Measurements from ENCODE around the gene PRR14.
A peak's percentile ranks its signal among the peaks of the same experiment; 100 is the strongest.
"Not testable (repeated sequence)": the region's sequence is repeated elsewhere in the genome, so short reads cannot be mapped to it uniquely, and the experiment has no call there.

Gene PRR14

GRCh38 chr16:30650369-30651123 is at the start of gene PRR14:
TSS of gene PRR14 (plus strand) at chr16:30650960. CDS start at chr16:30651646, 686 bp downstream.
- peak; percentile 98 for DNase-seq

DNA sequence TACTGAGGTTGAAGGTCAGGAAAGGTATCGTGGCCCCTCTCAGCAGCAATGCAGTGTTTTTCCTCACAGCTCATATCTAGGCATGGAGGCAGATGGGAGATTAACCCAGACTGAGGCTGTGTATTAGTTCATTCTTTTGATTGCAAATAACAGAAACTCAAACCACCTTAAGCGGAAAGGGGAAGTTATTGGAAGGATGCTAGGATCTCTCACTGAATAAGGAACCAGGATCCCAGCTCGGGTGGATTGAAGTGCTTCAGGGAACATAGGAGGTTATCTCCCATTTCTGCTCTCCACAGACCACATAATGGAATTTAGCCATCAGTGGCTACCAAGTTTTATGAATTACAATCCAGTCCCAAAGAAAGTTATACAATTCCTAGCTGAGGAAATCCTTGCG is 48.8 kb upstream of the PRR14 start:
- DNase-seq, result no peak

DNA sequence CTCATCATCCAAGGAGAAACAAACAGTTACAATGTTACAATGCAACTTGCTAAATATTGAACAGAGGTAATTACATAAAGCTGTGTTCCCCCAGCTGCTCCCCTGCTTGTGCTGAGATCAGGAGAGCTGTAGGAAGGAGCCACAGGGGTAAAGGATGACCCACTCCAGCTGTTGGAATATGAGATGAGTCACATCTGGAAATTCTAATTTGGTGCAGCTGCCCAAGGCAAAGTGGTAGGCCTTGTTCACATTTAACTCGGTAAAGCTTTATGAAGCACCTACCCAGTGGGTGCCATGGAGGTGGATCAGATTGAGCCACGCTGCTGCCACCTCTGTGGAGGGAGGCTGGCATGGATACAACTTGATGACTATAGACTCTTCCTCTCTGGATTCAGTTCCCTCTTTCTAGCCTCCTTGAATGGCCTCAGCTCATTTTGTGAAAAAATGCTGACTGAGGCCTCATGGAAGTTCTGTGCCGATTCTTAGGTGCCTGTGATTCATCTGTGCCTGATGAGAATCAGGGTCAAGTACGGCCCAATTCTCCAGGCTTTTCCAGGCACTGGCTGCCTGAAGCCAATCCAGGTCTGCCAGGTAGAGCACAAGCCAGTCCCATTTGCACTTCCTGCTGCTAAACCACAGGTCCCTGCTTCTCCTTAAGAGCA is 48.0 kb upstream of the PRR14 start:
- no peak for DNase-seq

DNA sequence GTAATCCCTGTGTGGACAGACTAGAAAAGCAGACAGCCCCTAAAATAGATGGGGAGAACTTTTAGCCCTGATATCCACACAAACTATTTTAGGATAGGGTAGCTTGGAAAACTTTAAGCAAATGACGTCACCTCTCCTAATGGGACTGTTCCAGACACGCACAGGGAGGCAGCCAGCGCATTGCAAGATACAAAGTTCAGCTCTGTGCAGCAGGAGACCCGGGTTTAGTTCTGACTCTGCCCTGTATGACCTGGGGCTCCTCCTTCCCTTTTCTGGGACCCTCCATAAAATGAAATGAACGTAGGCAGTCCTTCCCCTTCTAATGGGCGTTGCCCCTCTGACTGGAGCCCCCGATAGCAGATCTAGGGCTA is 46.8 kb upstream of the PRR14 start:
- DNase-seq, result no peak

DNA sequence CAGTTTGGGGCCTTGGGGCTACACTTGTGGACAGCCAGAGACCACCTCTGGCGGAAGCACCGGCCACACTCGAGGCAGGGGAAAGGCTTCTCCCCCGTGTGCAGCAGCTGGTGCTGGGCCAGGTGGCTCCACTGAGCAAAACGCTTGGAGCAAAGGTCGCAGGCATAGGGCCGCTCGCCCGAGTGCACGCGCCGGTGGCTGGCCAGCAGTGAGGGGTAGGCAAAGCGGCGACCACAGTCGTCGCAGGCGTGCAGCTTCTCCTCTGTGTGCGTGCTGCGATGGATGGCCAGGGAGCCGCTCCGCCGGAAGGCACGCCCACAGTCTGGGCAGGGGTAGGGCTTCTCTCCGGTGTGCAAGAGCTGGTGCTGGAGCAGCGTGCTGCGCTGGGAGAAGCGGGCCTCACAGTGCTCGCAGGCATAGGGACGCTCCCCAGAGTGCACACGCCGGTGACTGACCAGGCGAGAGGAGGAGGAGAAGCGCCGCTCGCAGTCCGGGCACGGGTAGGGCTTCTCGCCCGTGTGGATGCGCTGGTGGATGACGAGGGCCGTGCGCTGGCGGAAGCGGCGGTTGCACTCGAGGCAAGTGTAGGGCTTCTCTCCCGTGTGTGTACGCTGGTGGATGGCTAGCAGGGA is 46.3 kb upstream of the PRR14 start:
- no peak for DNase-seq

- DNase-seq, result no peak
Observed at GRCh38 chr16:30605158-30605557, 45.6 kb upstream of the PRR14 start.

DNA sequence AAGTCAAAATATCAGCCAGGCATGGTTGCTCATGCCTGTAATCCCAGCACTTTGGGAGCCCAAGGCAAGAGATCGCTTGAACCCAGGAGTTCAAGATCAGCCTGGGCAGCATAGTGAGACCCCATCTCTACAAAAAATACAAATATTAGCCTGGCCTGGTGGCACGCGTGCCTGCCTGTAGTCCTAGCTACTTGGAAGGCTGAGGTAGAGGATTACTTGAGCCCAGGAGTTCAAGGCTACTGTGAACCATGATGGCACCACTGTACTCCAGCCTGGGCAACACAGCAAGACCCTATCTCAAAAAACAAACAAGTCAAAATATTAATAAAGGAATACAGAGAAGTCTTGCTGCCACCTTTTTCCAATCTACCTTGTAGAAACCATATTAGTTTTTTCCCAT is 44.8 kb upstream of the PRR14 start:
- no peak for DNase-seq

DNA sequence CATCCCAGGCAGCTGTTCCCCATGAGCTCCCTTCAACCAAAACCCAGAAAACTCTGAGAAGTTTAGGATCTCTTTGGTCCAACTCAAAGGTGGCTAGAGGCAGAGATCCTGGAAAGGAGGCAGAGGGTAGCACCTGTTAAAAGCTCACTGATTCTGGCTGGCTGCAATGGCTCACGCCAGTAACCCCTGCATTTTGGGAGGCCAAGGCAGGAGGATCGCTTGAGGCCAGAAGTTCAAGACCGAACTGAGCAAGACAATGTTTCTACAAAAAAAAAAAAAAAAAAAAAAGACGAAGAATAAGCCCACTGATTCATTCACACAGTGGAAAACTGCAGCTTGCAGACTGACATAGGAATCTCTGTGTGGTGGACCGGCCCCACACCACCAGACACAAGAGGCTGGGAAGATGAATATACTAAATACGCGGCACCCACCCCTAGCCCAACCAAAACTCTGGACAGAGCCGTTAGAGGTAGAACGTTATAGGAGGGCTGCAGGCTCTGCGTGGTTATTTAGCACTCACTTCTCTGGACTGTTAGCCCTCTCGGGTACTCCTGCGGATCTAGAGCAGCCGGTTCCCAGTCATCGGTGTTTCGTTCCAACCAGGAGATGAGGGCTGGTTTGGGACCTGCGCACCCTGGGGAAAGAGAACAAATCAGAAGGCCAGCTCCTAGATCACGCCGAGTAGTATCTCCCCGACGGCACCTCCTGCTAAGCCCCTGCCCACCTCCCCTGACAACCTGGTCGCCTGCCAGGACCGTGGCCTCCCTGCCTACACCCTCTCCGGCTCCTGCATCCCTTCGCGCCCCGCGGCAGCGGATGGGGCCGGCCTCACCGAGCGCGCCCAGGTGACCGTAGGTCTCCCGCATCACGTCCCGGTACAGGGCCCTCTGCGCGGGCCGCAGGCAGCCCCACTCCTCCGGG is 41.5 kb upstream of the PRR14 start:
- DNase-seq, result no peak

DNA sequence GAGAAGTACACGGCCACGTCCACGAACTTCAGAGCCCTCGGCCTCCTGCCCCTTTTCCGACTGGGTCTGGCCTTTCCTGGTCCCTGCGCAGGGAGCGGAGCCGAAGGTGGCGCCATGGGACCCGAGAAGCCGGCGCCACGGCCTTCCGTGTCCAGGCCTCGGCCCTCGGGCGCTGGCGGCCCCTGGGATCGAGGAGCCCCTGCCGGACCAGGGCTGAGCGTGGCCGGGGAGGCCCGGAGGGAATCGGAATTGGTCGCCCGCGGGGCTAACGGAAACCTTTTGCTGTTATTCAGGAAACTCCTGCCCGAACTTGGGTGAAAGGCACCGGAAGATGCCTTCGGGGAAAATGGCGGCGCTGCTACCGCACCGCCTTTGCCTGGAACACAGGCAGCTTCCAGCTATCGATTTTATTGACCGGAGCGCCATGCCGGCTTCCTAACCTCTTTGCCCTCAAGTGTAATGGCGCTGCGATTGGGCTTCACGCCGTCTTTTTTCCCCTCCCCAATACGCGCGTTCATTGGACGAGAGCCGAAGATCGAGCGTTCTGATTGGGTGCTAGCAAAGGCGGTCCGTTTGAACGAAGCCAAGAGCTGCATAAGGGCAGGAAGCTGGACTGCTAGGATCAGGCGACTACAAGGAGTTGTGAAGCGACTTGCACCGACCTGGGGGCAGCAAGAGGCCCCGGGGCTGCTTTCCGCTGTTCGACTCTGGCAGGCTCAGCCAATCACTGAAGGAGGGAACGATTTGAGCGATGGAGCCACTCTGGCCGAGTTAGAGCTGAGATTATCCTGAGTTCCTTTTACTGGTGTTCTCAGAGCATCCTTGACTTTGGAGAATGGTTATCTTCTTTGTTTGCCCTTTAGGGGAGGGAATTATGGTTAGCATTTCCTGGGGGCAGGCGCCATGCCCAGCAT is 40.6 kb upstream of the PRR14 start, which contains the start of gene ZNF689:
Gene ZNF689, minus strand, starts transcription at position 464 of the 914 bp plus-strand sequence. Its CDS starts 348 bp downstream, at position 116.
- peak; percentile 92 for DNase-seq

- peak; percentile 20 for DNase-seq
Observed at GRCh38 chr16:30615358-30616091, 35.2 kb upstream of the PRR14 start.

GRCh38 chr16:30619202-30619601 is 31.6 kb upstream of the PRR14 start:
- DNase-seq, result no peak

- DNase-seq, result no peak
Observed at GRCh38 chr16:30619638-30620037, 31.1 kb upstream of the PRR14 start.

DNA sequence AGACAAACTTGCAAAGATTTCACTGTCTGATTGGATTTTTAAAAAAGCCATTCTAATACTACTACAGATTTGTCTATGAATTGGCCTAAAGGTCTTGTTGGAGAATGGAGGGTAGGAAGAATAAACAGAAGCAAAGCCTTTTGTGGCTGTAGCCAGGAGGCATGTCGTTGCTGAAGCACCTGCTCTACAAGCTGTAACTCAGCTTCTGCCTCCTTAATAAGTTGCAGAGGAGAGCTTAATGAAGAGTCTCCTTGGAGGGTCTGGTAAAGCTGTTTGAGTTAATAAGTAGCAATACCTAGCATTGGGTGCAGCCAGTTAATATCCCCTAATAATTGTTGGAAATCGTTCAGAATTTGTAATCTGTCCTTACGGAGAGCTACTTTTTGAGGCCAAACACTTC is 30.6 kb upstream of the PRR14 start:
- DNase-seq, result no peak

DNA sequence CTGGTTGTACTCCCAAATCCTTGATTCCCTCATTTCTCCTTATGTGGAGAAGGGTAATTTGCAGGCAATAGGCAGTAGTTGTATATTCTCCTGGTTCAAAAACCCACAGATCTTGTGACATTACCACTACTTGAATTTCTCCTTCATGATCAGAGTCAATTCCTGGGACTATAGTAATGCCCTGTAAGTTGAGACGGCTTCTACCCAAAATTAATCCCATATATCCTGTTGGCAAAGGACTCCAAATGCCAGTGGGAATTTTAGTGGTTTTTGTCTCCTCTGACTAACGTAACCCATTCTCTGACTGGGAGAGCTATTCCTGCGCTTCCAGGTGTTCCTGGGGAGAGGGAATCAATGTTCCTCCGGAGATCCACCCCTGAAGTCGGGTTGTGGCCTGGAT is 29.0 kb upstream of the PRR14 start:
- no peak for DNase-seq

DNA sequence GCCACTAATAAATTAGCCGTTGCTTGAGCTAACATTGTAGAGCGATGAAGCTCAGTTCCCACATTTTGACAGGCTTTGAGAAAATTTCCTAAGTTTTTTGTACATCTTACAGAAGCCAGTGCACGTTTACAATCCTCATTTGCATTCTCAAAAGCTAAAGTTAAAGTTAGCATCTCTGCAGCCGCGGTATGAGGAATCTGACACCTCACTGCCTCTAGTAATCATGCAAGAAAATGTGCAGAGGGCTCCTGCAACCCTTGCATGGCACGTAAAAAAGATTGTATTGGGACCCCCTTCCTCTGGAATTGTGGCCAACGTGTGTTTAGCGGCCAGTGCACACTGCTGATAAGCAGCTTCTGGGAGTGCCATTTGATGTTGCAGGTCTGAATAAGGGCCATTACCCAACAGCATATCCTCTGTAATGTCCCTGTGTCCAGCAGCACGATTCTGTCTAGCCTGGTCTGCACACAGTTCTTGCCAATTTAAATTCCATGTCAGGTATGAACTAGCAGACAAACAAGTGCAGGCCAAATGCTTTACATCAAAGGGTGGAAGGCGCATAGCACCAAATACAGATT is 28.2 kb upstream of the PRR14 start:
- DNase-seq, result no peak

DNA sequence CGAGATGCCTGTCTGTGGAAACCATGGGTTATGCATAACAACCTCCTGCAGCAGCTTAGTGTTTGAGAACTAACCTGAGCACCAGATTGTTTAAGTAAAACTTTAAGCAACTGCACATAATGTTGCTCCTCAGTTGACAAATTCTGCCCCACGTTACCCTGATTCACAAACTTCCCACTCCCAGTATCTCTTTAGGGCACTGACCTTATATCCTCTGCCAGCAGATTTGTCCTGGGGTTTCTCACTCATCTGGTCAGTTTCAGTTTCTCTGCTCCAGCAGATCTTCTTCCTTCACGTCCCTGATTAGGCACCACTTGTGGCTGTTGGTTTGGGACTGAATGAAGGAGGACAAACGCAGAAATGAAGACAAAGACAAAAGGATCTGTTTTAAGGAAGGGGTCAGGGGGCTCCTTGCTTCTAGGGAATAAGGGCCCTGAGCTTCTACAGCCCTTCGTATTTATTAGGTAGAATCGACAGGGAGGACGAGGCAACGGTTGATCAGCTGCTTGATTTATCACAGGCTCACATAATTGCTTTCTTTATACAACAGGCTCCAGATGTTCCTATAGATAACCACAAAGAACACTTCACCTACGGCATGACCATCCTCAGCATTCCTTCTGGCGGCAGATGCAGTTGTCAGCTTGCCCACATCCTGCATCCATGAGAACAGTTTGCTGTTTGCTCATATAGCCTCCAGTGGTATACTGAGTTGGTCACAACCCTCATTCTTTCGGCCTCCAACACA is 27.1 kb upstream of the PRR14 start:
- DNase-seq, result no peak

- no peak for DNase-seq
Observed at GRCh38 chr16:30626236-30626635, 24.5 kb upstream of the PRR14 start.

DNA sequence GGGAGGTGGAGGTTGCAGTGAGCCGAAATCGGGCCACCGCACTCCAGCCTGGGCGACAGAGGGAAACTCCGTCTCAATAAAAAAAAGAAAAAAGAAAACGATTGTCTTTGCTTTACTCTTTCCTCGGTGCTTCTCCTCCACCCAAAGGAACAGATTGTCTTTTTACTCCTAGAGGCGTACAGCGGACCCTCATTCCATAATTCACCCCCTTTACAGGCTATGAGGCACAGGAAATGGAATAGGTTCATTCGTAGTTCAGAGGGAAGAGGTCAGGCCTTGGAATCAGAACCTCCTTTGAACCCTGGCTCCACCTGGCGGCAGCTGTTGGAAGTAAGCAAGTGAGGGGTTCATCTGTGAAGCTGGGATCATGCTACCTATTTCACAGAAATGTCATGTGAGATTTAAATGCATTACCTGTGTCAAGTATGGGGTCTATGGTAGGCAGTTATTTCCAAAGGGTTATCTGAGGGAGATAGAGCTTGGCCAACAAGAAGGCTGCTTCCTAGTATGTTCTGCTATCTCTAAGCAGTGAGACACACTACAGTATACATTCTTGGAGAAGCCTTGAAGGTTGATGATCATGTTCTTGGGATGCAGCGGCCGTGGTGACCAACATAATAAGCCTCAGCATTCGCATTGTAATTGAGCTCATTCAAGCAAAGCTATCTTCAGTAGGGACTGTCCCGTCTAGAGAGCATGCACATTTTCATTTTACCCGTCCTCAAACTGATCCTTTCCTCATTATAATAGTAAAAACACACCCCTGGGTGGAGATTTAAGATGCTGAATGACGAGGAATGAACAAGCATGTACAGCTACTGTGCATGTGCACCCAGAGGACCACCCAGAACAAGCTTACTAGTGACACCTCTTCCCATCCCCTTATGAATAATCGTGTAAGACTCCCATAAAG is 21.9 kb upstream of the PRR14 start:
- DNase-seq, result no peak

- DNase-seq, result not testable (repeated sequence)
Observed at GRCh38 chr16:30632454-30632853, 18.3 kb upstream of the PRR14 start.

All from NCI-H524 treated with DMSO at 0.1 percent for 48 hours (cell line).